Measurements from ENCODE around the gene GPC5.

GRCh38 chr13:91594061-91594460 lies 195.6 kb downstream of the GPC5 start:
- TF ChIP-seq TARDBP (IDR thresholded peaks at IDR 0.05): no peak
- no peak for TF ChIP-seq SP1 (IDR thresholded peaks at IDR 0.05)
- no peak for TF ChIP-seq ZNF384 (IDR thresholded peaks at IDR 0.05)
- no peak for TF ChIP-seq FOXM1 (IDR thresholded peaks at IDR 0.05; ENCODE audit: borderline replicate concordance)
- no peak for TF ChIP-seq ELF4 (IDR thresholded peaks at IDR 0.05)
- no peak for TF ChIP-seq PKNOX1 (IDR thresholded peaks at IDR 0.05)
- no peak for TF ChIP-seq NFRKB (IDR thresholded peaks at IDR 0.05)
- no peak for TF ChIP-seq BHLHE40 (IDR thresholded peaks at IDR 0.05; ENCODE audit: borderline replicate concordance)
- no peak for TF ChIP-seq FOXA1 (IDR thresholded peaks at IDR 0.05)
- no peak for TF ChIP-seq LEF1 (IDR thresholded peaks at IDR 0.05; ENCODE audit: borderline replicate concordance)
- TF ChIP-seq SUZ12 (IDR thresholded peaks at IDR 0.05): no peak
- TF ChIP-seq CTBP1 (IDR thresholded peaks at IDR 0.05; ENCODE audit: borderline replicate concordance): no peak
- no peak for TF ChIP-seq ARNT (IDR thresholded peaks at IDR 0.05)

All from HEK293T (cell line).